Stimulated activated CD4-positive, alpha-beta T cell treated with anti-CD3 and anti-CD28 coated beads, Interleukin-4, amount 100 ng/mL, for 1 hour (primary cell): ENCODE data around the gene CCDC38.

ENCODE experiments used
- DNase-seq: peaks from one replicate; pipeline ENCODE4 v3.0.0-alpha.2; 2020

The CCDC38 gene

DNA sequence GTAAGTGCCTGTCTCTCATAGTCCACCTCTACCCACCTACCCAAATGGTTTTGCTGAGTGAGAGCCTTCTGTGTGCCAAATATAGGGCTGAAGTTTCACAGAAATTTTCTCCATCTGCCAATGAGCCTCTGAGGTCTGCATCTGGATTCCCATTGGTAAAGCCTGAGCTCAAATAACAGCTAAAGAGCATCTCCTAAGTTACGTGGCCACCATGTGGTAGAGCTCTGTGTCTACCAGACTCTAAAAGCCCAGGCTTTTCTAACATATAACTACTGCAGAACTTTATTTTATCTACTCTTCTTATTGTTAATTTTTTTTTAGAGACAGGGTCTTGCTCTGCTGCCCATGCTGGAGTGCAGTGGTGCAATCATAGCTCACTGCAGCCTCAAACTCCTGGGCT is 16.7 kb upstream of the CCDC38 start:
- DNase-seq: no peak

DNA sequence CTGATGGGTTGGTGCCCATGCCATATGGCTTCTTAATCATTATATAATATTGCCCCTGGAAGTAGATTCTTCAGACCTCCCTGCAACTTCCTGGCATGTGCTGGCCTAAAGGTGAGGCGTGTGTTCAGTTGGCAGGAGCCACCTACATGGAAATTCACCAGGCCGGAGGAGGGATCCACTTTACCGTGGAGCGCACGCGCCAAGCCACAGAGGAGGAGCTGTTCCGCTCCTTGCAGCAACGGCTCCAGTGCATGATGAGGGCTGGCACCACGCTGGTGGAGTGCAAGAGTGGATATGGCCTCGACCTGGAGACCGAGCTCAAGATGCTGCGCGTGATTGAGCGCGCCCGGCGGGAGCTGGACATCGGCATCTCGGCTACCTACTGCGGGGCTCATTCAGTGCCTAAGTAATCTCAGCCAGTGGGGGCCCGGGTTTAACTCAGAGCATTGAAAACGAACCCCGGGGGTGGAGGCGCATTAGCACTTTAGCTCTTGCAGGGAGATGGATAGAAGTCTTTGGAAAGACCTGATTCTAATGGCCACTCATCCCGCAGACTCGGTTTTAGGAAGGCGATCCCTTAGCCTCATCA is 14.2 kb upstream of the CCDC38 start:
- DNase-seq: no peak

DNA sequence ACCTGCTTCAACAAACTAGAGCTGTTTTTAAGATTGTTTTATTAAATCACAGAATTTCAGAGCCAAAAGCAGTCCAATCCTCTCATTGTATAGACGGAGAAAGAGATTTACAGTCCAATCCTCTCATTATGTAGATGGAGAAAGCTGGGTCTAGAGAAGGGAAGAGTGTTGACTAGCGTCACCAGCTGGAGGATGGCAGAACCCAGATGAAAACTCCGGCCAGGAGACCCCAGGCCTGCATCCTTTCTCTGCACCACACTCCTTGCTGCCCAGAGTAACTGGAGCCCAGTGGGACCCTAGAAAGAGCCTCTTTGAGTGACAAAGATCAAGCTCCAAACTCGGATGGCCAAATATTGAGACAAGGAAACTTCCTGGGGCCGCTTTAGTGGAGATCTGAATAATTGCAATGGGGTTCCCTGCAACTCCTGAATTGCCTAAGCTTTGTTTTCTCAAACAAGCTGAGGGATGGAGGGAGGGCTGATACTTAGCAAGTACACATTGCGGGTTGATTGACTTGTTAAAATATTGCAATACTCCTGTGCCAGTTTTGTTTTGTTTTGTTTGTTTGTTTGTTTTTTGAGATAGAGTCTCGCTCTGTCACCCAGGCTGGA is 13.2 kb upstream of the CCDC38 start:
- no peak for DNase-seq

DNA sequence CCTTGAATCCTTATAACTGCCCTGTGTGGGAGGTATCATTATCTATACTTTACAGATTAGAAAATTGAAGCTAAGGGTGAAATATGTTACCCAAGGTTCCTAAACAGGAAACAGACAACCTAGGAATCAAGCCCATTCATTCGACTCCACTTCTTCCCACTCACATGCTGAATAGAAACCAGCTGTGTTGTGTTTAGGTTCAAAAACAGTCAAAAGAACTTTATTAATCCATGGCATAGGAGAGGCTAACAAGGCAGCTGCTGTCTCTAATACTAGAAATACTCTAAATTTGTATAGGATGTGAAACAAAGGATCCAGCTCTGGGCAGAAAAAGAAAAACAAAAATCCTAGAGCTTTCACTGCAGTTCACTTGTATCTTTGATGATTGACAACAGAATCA is 10.6 kb upstream of the CCDC38 start:
- DNase-seq: no peak

DNA sequence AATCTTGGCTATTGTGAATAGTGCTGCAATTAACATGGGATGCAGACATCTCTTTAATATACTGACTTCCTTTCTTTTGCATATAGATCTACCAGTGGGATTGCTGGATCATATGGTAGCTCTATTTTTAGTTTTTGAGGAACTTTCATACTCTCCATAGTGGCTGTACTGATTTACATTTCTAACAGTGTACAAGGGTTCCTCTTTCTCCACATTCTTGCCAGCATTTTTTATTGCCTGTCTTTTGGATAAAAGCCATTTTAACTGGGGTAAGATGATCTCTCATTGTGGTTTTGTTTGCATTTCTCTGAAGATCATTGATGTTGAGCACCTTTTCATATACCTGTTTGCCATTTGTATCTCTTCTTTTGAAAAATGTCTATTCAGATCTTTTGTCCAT is 9.1 kb upstream of the CCDC38 start:
- no peak for DNase-seq

DNA sequence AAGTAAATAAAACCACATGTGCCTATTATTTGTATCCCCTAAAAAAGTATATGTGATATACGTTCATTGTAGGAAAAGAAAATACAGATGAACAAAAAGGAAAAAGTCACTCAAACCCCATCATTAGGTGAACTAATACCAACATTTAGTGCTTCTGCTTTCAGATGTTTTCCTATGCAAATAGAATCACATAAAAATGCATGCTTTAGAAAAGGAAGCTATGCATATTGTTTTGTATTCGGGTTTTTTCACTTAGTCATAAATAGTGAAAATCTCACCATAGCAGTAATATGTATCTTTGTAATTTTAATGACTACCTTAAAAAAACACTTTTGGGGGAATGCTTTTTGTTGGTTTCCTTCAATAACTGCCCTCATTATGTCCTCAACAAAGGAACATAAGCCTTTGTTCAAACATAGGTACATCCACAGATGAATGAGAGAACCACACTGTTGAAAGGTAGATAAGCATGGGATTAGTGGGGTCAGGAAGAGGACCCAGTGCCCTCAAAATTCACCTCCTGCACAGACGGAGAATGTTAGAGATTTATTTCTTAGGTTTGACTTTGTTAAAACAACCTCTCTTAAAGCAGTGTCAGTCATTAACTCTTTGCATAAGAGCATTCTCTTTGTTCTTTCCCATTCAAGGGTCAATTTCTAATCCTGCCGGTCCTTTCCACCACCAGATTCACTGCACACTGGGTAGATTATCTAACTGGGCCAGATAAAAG is 7.2 kb upstream of the CCDC38 start:
- no peak for DNase-seq

DNA sequence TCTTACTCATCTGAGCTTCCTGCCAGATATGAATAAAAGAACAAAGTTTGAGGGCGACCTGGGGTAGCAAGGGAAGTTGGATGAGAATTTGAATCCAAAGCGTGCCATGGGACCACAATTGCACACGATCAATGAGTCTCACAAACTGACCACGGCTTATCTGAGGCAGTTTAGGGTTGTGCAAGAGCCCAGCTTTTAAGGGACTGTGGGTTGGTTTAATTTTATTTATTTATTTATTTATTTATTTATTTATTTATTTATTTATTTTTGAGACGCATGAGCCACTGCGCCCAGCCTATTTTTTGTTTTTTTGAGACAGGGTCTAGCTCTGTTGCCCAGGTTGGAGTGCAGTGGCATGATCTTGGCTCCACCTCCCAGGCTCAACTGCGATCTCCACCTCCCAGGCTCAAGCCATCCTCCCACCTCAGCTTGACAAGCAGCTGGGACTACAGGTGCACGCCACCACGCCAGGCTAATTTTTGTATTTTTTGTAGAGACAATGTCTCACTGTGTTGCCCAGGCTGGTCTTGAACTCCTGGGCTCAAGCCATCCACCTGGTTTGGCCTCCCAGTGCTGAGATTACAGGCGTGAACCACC is 1.8 kb upstream of the CCDC38 start:
- no peak for DNase-seq

DNA sequence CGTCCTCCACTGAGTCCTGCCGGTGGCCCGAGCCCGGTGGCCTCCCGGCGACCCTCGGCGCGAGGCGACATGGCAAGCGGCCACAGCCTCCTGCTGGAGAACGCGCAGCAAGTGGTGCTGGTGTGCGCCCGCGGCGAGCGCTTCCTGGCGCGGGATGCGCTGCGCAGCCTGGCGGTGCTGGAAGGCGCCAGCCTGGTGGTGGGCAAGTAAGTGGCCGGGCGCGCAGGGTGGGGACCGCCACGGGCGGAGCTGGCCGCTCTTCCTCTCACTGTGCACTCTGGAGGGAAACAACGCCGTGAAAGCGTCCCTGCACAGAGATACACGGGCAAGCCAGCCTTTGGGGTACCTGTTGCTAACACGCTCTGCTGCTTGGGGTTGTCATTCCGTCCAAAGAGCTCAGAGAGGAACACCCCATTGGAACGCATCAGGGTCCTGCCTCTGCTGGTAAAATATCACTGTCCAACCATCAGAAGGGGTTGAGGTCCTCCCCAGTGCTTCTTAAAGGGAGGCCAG is 972 bp upstream of the CCDC38 start, which contains the start of gene AMDHD1:
TSS of gene AMDHD1 (plus strand) at position 2 of the 513 bp plus-strand sequence. CDS start at position 70, 68 bp downstream.
- peak; percentile 63 for DNase-seq

DNA sequence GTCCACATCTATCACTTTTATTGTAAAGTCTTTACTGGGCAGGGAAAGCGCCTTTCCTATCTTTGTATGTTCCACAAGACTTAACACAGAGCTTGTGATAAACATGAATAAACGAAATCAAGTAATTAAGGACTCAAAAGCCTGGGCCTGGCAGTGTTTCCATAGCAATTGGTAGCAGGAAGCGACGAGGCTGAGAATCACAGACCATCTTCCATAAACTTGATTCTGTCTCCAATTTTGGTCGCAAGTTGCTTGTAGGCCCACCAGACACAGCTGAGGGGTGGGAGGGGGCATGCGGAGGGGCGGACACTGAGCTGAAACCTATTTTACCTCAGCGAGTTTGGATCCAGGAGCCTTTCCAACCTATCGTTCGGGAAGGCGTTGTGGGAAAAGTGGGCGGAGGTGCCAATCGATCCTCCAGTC is 302 bp downstream of the CCDC38 start:
- DNase-seq: no peak

DNA sequence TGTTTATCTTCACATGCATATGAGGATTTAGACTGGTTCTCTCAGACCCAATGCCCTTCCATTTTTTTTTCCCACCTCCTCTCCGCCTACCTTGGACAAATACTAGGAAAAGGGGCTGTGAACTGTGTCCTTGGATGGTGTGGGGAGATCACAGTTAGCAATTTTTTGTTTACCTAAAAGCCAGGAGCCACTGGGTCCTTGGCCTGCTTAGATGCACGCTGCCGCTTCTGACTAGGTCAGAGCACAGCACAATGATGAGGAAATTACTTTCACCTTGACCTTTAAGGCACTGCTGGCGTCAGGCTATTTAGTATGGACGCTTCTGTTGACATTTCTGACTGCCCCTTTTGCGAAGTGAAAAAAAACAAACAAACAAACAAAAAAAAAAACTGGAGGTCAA is 1.9 kb downstream of the CCDC38 start:
- DNase-seq: no peak

DNA sequence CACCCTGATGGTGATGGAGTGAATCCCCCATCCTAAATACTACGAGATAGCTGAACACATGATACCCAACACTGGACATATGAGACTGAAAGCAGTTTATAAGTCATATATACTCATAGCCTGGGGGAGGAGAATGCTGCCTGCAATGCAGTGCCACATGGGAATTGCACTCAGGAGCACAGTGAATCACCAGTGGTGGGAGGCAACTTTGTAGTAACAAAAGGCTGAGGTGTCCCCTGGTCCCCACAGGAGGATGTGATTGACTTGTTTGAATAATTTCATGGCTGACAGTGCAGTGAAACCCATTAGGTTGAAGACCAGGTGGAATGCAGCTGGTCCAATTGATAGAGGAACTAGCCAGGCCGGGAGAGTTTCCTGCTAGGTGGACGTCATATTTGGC is 20.2 kb downstream of the CCDC38 start:
- no peak for DNase-seq

DNA sequence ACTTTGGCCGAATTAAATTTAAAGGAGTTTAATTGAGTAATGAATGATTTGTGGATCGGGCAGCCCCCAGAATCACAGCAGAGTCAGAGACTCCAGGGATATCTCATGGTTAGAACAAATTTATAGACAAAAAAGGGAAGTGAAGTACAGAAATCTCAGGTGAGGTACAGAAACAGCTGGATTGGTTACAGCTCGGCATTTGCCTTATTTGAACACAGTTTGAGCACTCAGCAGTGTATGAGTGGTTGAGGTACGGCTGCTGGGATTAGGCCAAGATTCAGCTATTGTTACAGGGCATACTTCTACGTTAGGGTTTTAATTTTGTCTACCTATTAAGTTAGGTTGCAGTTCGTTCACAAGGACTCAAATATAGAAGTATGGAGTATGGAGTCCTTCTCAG is 23.3 kb downstream of the CCDC38 start:
- no peak for DNase-seq

DNA sequence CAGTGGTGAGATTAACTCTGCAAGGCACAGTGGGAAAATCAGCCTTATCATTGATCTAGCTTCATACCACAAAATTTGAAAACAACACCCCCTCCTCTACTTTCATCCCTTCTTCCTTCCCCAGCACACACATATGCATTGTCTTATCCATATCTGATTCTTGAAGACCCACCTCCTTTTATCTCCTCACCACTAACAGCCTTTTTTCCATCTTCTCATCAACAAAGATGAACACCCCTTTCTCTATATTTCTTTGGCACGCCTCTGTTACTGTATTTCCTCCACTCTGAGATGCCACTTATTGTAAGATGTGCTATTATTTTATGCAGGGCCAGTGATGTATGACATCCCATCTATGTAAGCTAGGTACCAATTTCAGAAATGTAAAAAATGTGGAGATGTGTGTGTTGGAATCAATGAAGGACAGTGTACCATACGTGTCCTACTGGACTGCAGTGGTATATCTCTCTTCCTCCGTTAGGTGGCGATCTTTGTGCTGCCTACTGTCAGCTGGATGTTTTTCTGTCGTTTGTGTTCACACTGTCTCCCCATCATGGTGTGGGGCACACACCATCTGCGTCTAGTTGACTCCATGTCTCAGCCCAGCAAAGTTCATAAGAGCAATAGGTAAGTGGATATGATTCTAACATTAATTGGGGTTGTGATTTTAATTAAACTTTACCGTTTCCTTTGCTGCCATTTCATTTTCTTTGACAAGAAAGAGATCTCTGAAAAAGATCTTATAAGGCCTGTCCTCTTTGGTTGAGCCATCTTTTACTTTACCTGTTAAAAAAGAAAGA is 24.0 kb downstream of the CCDC38 start:
- peak; percentile 10 for DNase-seq

DNA sequence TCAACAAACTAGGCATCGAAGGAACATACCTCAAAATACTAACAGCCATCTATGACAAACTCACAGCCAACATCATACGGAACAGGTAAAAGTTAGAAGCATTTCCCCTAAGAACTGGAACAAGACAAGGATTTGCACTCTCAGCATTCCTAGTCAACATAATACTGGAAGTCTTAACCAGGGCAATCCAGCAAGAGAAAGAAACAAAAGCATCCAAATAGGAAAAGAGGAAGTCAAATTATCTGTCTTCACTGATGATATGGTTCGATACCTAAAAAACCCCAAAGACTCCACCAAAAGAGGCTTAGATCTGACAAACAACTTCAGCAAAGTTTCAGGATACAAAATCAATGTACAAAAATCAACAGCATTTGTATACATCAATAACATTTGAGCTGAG is 32.5 kb downstream of the CCDC38 start:
- DNase-seq: no peak

DNA sequence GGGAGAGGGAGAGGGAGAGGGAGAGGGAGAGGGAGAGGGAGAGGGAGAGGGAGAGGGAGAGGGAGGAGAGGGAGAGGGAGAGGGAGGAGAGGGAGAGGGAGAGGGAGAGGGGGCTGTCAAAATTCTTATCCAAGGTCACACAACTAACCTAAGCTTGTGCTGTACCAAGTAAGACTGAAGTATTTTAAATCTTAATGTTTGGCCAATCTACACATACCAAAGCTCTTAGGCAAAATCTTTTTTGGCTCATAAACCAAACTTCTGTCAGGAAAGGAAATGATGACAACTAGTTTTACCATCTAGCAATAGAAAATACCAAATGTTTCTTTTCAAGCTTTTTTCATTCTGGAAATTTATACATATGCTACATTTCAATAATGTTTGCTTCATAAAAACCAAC is 33.8 kb downstream of the CCDC38 start:
- no peak for DNase-seq

DNA sequence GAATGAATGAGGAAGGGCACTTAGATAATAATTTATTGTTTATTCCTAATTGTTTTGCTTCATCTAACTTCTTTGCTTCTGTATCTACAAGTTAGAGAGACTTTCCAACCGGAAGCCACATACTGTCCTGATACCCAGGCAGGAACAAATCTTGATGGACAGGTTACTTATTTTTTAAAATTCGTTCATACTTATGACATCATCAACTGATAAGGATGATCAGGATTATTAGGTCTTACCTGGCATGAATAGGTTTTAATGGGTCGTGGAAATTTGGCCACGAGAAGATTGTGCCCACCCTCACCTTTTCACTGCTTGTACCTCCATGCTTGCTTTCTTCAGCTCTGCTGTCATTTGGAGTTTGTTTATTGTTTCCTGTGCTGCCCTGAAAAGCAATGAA is 44.3 kb downstream of the CCDC38 start:
- DNase-seq: no peak

DNA sequence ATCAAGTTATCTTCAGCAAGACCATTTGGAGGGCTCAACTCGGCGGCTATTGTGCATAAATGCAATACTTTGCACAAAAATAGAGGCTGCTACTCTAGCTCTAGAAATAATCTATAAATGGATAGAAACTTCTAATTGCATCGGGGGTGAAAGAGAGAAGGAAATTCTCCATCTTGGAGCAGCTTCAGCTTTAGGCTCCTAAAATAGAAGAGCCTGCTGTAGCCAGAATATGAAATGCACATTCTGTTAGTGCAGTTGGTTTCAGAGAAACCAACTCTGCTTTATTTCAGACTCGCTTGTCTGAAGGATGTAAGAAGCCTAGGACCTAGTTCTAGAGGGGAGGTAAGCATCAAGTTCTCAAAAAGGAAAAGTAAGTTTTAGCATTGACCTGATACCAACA is 45.6 kb downstream of the CCDC38 start:
- DNase-seq: no peak

DNA sequence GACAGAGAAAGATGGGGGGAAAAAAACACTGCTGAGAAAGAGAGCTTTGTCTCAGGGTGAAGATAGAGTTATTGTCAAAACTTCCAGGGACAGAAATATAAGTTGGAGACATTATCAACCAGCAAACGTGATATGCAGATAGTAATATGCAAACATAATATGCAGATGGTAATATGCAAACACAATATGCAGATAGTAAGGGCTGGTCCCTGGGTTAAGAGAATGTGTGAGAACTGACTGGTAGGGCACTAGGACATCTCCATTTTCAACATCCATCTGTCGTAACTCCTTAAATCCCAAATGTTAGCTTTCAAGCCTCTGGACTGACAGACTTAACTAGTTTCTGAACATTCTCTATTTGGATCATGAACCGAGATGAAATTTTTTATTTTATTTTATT is 51.5 kb downstream of the CCDC38 start:
- no peak for DNase-seq

DNA sequence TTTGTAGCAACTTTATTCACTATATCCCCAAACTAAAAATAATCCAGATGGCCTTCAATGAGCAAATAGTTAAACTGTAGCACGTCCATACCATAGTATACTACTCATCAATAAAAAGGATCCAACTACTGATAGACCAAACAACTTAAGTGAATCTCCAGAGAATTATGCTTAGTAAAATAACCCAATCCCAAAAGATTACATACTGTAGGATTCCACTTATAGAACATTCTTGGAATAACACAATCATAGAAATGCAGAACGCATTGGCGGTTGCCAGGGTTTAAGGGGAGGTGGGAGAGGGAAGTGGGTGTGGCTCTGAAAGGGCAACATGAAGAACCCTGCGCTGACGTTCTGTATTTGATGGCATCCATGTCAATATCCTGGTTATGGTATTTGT is 55.1 kb downstream of the CCDC38 start:
- DNase-seq: no peak

DNA sequence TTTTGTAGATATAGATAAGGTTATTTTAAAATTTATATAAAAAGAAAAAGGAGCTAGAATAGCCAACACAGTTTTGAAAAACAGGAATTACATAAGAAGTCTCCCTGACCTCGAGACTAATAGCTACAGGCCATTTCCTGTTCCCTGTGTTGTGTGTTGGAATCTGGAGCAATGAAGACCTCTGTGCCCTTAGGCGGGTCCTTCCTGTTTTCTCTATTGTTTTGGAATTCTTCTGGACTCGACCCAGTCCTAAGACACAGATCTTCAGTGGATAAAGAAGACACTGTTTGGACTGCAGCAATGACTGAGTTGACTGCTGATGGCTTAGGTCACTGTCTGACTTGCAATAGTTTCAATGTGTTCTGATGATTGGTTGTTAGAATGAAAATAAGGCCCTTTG is 57.4 kb downstream of the CCDC38 start:
- DNase-seq: no peak

DNA sequence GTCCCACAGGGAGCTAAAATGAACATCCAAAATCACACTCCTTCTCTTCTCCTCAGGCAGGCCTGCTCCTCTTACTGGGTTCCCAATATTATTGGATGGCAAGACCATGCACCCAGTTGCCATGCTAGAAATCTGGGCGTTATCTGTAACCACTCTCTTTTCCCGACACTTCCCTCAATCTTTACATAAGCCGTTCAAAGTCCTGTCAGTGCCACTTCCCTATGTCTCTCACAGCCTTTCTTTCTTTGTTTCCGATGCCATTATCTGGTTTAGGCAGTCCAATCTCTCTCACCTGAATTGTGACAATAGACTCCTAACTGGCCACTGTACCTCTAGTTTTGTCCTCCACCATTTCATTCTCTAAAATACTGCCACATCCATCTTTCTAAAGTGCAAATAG is 59.5 kb downstream of the CCDC38 start:
- DNase-seq: no peak

DNA sequence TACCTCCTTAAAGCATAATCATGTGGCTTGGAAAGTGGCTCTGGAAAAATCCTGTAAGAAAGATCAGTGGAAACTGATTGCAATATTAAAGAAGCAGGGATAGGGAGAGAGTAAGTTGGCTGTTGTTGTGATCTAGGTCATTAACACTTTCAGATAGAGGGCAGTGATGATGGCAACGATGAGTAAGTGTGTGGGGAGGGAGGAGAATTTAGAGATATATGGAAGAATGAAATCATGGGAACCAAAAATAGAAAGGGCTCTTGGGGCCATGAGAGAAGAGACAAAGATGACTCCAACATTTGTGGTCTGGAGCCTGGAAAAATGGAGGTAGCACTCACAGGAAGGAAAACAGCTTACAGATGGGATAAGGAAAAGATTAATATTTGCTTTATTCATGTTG is 60.3 kb downstream of the CCDC38 start:
- no peak for DNase-seq

DNA sequence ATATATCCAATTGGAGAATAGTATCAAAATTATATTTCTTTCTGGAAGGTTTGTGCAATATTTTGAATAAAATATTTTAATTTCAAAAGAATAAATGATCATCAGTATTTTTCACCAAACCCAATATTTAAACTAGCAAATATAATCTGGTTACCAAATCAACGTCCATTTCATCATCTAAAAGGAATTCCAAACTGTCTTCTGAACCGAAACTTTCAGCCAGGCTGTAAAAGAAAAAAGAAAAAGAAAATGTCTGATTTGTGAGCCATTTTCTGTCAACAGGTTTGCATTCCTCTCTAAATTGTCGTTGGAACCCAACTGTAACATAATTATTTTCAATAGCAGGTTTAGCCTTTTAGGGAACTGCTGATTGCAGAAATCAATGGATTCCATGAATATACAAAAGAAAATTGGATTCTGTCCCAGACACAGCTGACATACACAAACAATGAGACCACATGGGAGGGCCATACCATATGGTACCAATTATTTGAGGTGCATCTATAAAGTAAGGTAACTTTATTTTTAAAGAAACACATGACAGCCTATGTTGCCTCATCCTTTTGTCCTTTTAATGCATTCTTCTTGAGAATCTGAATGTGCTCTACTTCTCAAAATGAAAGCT is 61.0 kb downstream of the CCDC38 start:
- no peak for DNase-seq
